Sigmoid colon (tissue), 7 donors: Measurements from ENCODE around the gene RASSF9. TPM values are rescaled to one million over a fixed set of nuclear protein-coding genes. Genes with fewer than 3 reads are reported as not detected.
A peak's percentile ranks its signal among the peaks of the same experiment; 100 is the strongest.

ENCODE experiments used
- DNase-seq: peaks from one replicate; pipeline ENCODE4 v3.0.0-alpha.2; 2019
- H3K27ac ChIP-seq, 4 donors: fragments of 200-600 bp; sonication (generic); one replicate each; pipeline ENCODE4 v1.5.1; 2016 to 2019; ENCODE audit warnings: mild to moderate bottlenecking in 1 of 4
- H3K27me3 ChIP-seq, 3 donors: fragments of 200-600 bp; sonication (generic); one replicate each; pipeline ENCODE4 v1.5.1; 2019; ENCODE audit warnings: mild to moderate bottlenecking in 1 of 3
- H3K36me3 ChIP-seq, 4 donors: fragments of 200-600 bp; sonication (generic); one replicate each; pipeline ENCODE4 v1.5.1; 2016 to 2019
- H3K4me1 ChIP-seq, 4 donors: fragments of 200-600 bp; sonication (generic); one replicate each; pipeline ENCODE4 v1.5.1; 2017 to 2019
- H3K4me3 ChIP-seq, 4 donors: fragments of 200-600 bp; sonication (generic); one replicate each; pipeline ENCODE4 v1.5.1; 2017 to 2019; ENCODE audit warnings: mild to moderate bottlenecking in 2 of 4, moderate library complexity in 1 of 4
- H3K9me3 ChIP-seq, 4 donors: fragments of 200-600 bp in 3 of 4; sonication (generic) in 3 of 4; one replicate each; pipeline versions ENCODE4 v1.5.1 to v1.6.1; 2013 to 2019
- CTCF ChIP-seq, 4 experiments: fragments of 450-650 bp in 3 of 4; fragments of 200-600 bp in 1 of 4; IDR thresholded peaks; one replicate each; pipeline ENCODE4 v1.5.1; 2016 to 2019; ENCODE audit warnings: antibody characterized with exemption in 4 of 4, mild to moderate bottlenecking in 3 of 4, moderate library complexity in 2 of 4
- EP300 ChIP-seq, 4 donors: sonication (generic); formaldehyde crosslinking; IDR thresholded peaks; one replicate each; pipeline ENCODE4 v1.6.1; 2017; ENCODE audit warnings: antibody characterized with exemption in 4 of 4
- POLR2A ChIP-seq, 2 donors: fragments of 450-650 bp; IDR thresholded peaks; one replicate each; pipeline ENCODE4 v1.6.1; 2016; ENCODE audit warnings: antibody characterized with exemption in 2 of 2, mild to moderate bottlenecking in 2 of 2, moderate library complexity in 2 of 2
- POLR2AphosphoS5 ChIP-seq, 4 donors: sonication (generic); formaldehyde crosslinking; IDR thresholded peaks; one replicate each; pipeline ENCODE4 v1.6.1; 2017; ENCODE audit warnings: antibody characterized with exemption in 4 of 4
- WGBS, 2 donors: extraction: QIAGEN DNeasy Blood & Tissue Kit; methylation state at CpG; one replicate each; pipeline ENCODE4 v1.1.7; 2013; 5-methylcytosine and 5-hydroxymethylcytosine counted together
- intact Hi-C: fragments of 100-400 bp; cut with DNase I; formaldehyde crosslinking; loops from one replicate; pipeline ENCODE4 v1.15.1; 2023
- polyA plus RNA-seq, 3 donors: library from polyadenylated mRNA; stranded (reverse); fragments of 200-250 nt; gene quantifications; one replicate each; pipeline ENCODE4 v1.2.3, GENCODE V29; 2013
- total RNA-seq, 4 donors: library from RNA; depleted of rRNA; stranded (reverse); fragments of >200 nt; gene quantifications; one replicate each; pipeline ENCODE4 v1.1.0, GENCODE V29; 2016
- donor health status: healthy with polysubstance abuse.
- donor health status: Bipolar disorder and iron deficiency.
- donor health status: healthy.

RASSF9 gene
- 1 to 10 TPM; 2.7 to 3.9 (median 3.3) TPM for total RNA-seq
- polyA plus RNA-seq: under 1 TPM in 2 of 3 donors, not detected in 1; 0.32 to 0.60 TPM

- H3K36me3 ChIP-seq: no peaks in the 10 kb centered on the region
- 20 to 32% methylated on average over 15 of the region's 15 CpGs for WGBS, 2 donors
- peaks cover 0 to 27% (median 9%) of the 10 kb centered on the region in 4 donors for H3K4me1 ChIP-seq
- peak; percentile 90 for DNase-seq
- intact Hi-C loops: no loop called here
- peak within 1 kb of the TSS; percentile 67 to 78 (median 74) for H3K27ac ChIP-seq
- no peak for TF ChIP-seq POLR2A (IDR thresholded peaks at IDR 0.05)
- TF ChIP-seq POLR2AphosphoS5 (IDR thresholded peaks at IDR 0.05): peak in 3 of 4 donors; percentile 37 to 44 (median 38)
- H3K9me3 ChIP-seq: no peaks in the 10 kb centered on the region
- H3K27me3 ChIP-seq: no peaks in the 10 kb centered on the region
- peak within 1 kb of the TSS; percentile 23 to 53 (median 48) for H3K4me3 ChIP-seq
These were observed at the start of gene RASSF9 for GRCh38 chr12:85836197-85837090. TSS of gene RASSF9 (minus strand) at chr12:85836409. CDS start at chr12:85836201, 208 bp downstream.

- no peak for DNase-seq
- TF ChIP-seq CTCF (IDR thresholded peaks at IDR 0.05): no peak
- no peak for TF ChIP-seq EP300 (IDR thresholded peaks at IDR 0.05)
- TF ChIP-seq POLR2A (IDR thresholded peaks at IDR 0.05): no peak
- TF ChIP-seq POLR2AphosphoS5 (IDR thresholded peaks at IDR 0.05): no peak
- no peaks in the 10 kb centered on the region for H3K36me3 ChIP-seq
- H3K9me3 ChIP-seq: no peaks in the 10 kb centered on the region
- no peaks in the 10 kb centered on the region for H3K27me3 ChIP-seq
- no peak overlapping the region for H3K4me3 ChIP-seq
- intact Hi-C loops: no loop called here
- H3K27ac ChIP-seq: no peak overlapping the region
- no peaks in the 10 kb centered on the region for H3K4me1 ChIP-seq
These were observed 47.6 kb upstream of the RASSF9 start for GRCh38 chr12:85883763-85884162.

GRCh38 chr12:85877459-85877858 lies 41.2 kb upstream of the RASSF9 start:
- Histone ChIP-seq H3K27ac (no peak overlapping the region), H3K27me3 (no peaks in the 10 kb centered on the region), H3K4me1 (no peaks in the 10 kb centered on the region), H3K9me3 (no peaks in the 10 kb centered on the region), H3K36me3 (no peaks in the 10 kb centered on the region), H3K4me3 (no peak overlapping the region)
- DNase-seq: no peak
- intact Hi-C loops: no loop called here
- 61 to 65% methylated on average over 3 of the region's 3 CpGs for WGBS, 2 donors
- no peak for TF ChIP-seq CTCF (IDR thresholded peaks at IDR 0.05)
- no peak for TF ChIP-seq EP300 (IDR thresholded peaks at IDR 0.05)
- TF ChIP-seq POLR2A (IDR thresholded peaks at IDR 0.05): no peak
- no peak for TF ChIP-seq POLR2AphosphoS5 (IDR thresholded peaks at IDR 0.05)

GRCh38 chr12:85874031-85874461 lies 37.8 kb upstream of the RASSF9 start, which contains the start of gene NTS:
TSS of gene NTS (plus strand) at chr12:85874295. CDS start at chr12:85874404, 109 bp downstream.
- intact Hi-C loops: no loop called here
- Histone ChIP-seq H3K27ac (no peak within 1 kb of the TSS), H3K4me1 (no peaks in the 10 kb centered on the region), H3K9me3 (no peaks in the 10 kb centered on the region), H3K36me3 (no peaks in the 10 kb centered on the region), H3K27me3 (no peaks in the 10 kb centered on the region), H3K4me3 (no peak within 1 kb of the TSS)
- TF ChIP-seq POLR2A (IDR thresholded peaks at IDR 0.05) (no peak), CTCF (IDR thresholded peaks at IDR 0.05) (no peak), EP300 (IDR thresholded peaks at IDR 0.05) (no peak), POLR2AphosphoS5 (IDR thresholded peaks at IDR 0.05) (no peak)
- no peak for DNase-seq
- 8 to 28% methylated on average over 3 of the region's 3 CpGs for WGBS, 2 donors

- H3K27me3 ChIP-seq: no peaks in the 10 kb centered on the region
- H3K9me3 ChIP-seq: no peaks in the 10 kb centered on the region
- DNase-seq: no peak
- WGBS, 2 donors: 32 to 33% methylated on average over 3 of the region's 3 CpGs
- H3K27ac ChIP-seq: no peak overlapping the region
- no peaks in the 10 kb centered on the region for H3K36me3 ChIP-seq
- no peak overlapping the region for H3K4me3 ChIP-seq
- no peaks in the 10 kb centered on the region for H3K4me1 ChIP-seq
- intact Hi-C loops: no loop called here
- no peak for TF ChIP-seq POLR2AphosphoS5 (IDR thresholded peaks at IDR 0.05)
- TF ChIP-seq POLR2A (IDR thresholded peaks at IDR 0.05): no peak
- TF ChIP-seq CTCF (IDR thresholded peaks at IDR 0.05): peak in 3 of 4 experiments; percentile 34 to 71 (median 45)
- TF ChIP-seq EP300 (IDR thresholded peaks at IDR 0.05): no peak
These were observed 36.4 kb upstream of the RASSF9 start for GRCh38 chr12:85872497-85873091.
